Thoracic aorta (tissue), 2 donors: ENCODE measurements around the gene C9orf50. TPM values are rescaled to one million over a fixed set of nuclear protein-coding genes. Genes with fewer than 3 reads are reported as not detected.
"Not testable (repeated sequence)": the region's sequence is repeated elsewhere in the genome, so short reads cannot be mapped to it uniquely, and the experiment has no call there.

Source experiments
- ATAC-seq: fragments of 150-250 bp; one replicate; pipeline ENCODE4 v1.8.0; 2017; ENCODE audit warnings: low read depth; ENCODE audit not compliant: insufficient number of reproducible peaks, low FRiP score
- DNase-seq: peaks from one replicate; pipeline ENCODE4 v3.0.0-alpha.2; 2020; ENCODE audit warnings: low spot score
- H3K27ac ChIP-seq, 2 donors: fragments of 200-600 bp; sonication (generic); 1 replicate in 1 of 2; 2 replicates in 1 of 2; pipeline ENCODE4 v1.5.1; 2016; ENCODE audit warnings: mild to moderate bottlenecking in 2 of 2, moderate library complexity in 2 of 2
- H3K27me3 ChIP-seq: fragments of 200-600 bp; sonication (generic); replicated peaks from 2 replicates; pipeline ENCODE4 v1.6.0; 2016; ENCODE audit warnings: mild to moderate bottlenecking; ENCODE audit not compliant: insufficient read depth
- H3K36me3 ChIP-seq: fragments of 200-600 bp; sonication (generic); one replicate; pipeline ENCODE4 v1.5.1; 2016
- H3K4me1 ChIP-seq, 2 donors: fragments of 200-600 bp; sonication (generic); 1 replicate in 1 of 2; 2 replicates in 1 of 2; pipeline versions ENCODE4 v1.5.1 to v1.6.0; 2016; ENCODE audit warnings: low read depth in 2 of 2, mild to moderate bottlenecking in 1 of 2; ENCODE audit not compliant: control insufficient read depth in 1 of 2
- H3K4me3 ChIP-seq: fragments of 200-600 bp; sonication (generic); 2 replicates; pipeline ENCODE4 v1.5.1; 2016; ENCODE audit warnings: mild to moderate bottlenecking
- H3K9me3 ChIP-seq: fragments of 200-600 bp; sonication (generic); 2 replicates; pipeline ENCODE4 v1.5.1; 2016
- CTCF ChIP-seq: fragments of 200-600 bp; sonication (generic); IDR thresholded peaks from one replicate; pipeline ENCODE4 v1.5.1; 2019; ENCODE audit warnings: antibody characterized with exemption
- total RNA-seq, 2 donors: library from RNA; depleted of rRNA; stranded (reverse); fragments of >200 nt; gene quantifications; one replicate each; pipeline versions ENCODE4 v1.1.0 to v1.2.3, GENCODE V29; 2016

C9orf50 gene
- total RNA-seq, 2 donors from 2014 or later, result not detected

GRCh38 chr9:129666575-129666974, 45.7 kb upstream of the C9orf50 start:
- Histone ChIP-seq H3K27me3 (no peaks in the 10 kb centered on the region), H3K9me3 (no peaks in the 10 kb centered on the region), H3K4me1 (peaks cover 26 to 44% of the 10 kb centered on the region in 2 donors), H3K4me3 (peak overlapping the region; percentile 85), H3K36me3 (no peaks in the 10 kb centered on the region), H3K27ac (peak overlapping the region; percentile 51 to 82)
- no peak for TF ChIP-seq CTCF
- ATAC-seq, result no peak
- no peak for DNase-seq

GRCh38 chr9:129665814-129666520, 45.1 kb upstream of the C9orf50 start:
- no peak for TF ChIP-seq CTCF
- Histone ChIP-seq H3K27me3 (no peaks in the 10 kb centered on the region), H3K9me3 (no peaks in the 10 kb centered on the region), H3K27ac (peak overlapping the region; percentile 51 to 82), H3K4me1 (peaks cover 22 to 38% of the 10 kb centered on the region in 2 donors), H3K36me3 (no peaks in the 10 kb centered on the region), H3K4me3 (peak overlapping the region; percentile 85)
- ATAC-seq, result no peak
- DNase-seq, result no peak

- Histone ChIP-seq H3K36me3 (no peaks in the 10 kb centered on the region), H3K9me3 (no peaks in the 10 kb centered on the region), H3K27ac (peak within 1 kb of the TSS; percentile 51 to 82), H3K27me3 (no peaks in the 10 kb centered on the region), H3K4me3 (peak within 1 kb of the TSS; percentile 85), H3K4me1 (peaks cover 22 to 32% of the 10 kb centered on the region in 2 donors)
- ATAC-seq, result no peak
- TF ChIP-seq CTCF, result no peak
- DNase-seq, result peak; percentile 19
These were observed 44.5 kb upstream of the C9orf50 start, which contains the start of gene PRRX2 for GRCh38 chr9:129665389-129665775. PRRX2 (plus strand) TSS chr9:129665647; CDS start chr9:129665868, 221 bp downstream.

- ATAC-seq (no peak), DNase-seq (no peak)
- no peak for TF ChIP-seq CTCF
- H3K9me3 ChIP-seq, result no peaks in the 10 kb centered on the region
- peaks cover 20 to 27% of the 10 kb centered on the region in 2 donors for H3K4me1 ChIP-seq
- peak overlapping the region; percentile 42 to 57 for H3K27ac ChIP-seq
- H3K27me3 ChIP-seq, result no peaks in the 10 kb centered on the region
- no peaks in the 10 kb centered on the region for H3K36me3 ChIP-seq
- H3K4me3 ChIP-seq, result peak overlapping the region; percentile 85
These were observed 44.0 kb upstream of the C9orf50 start for GRCh38 chr9:129664746-129665388.

GRCh38 chr9:129662239-129662638, 41.3 kb upstream of the C9orf50 start:
- H3K9me3 ChIP-seq, DNase-seq, H3K4me3 ChIP-seq, H3K27me3 ChIP-seq, ATAC-seq, H3K36me3 ChIP-seq, H3K4me1 ChIP-seq, H3K27ac ChIP-seq: not testable (repeated sequence)
